ENCODE measurements around the gene SLC24A4. TPM values are rescaled to one million over a fixed set of nuclear protein-coding genes. Genes with fewer than 3 reads are reported as not detected.

SLC24A4 gene
- total RNA-seq, 1 donor, result not detected

DNA sequence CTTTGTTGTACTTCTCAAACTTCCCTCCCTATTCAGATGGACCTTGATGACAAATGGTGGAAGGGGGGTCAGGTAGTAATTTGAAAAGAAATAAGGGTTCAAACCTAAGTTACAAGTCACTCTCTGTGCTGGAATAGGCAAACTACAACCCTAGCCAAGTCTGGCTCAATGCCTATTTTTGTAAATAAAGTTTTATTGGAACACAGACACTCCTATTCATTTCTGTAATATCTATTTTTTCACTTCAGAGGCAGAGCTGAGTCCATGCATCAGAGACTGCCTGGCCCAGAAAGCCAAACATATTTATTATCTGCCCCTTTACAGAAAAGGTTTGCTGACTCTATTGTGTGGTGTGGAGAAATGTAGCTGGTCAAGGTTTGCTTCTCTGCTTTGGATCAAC lies 112.2 kb downstream of the SLC24A4 start:
- H3K4me3 ChIP-seq (ENCODE audit: low read depth, low read length), result no peak overlapping the region
- TF ChIP-seq, protein P1, sequence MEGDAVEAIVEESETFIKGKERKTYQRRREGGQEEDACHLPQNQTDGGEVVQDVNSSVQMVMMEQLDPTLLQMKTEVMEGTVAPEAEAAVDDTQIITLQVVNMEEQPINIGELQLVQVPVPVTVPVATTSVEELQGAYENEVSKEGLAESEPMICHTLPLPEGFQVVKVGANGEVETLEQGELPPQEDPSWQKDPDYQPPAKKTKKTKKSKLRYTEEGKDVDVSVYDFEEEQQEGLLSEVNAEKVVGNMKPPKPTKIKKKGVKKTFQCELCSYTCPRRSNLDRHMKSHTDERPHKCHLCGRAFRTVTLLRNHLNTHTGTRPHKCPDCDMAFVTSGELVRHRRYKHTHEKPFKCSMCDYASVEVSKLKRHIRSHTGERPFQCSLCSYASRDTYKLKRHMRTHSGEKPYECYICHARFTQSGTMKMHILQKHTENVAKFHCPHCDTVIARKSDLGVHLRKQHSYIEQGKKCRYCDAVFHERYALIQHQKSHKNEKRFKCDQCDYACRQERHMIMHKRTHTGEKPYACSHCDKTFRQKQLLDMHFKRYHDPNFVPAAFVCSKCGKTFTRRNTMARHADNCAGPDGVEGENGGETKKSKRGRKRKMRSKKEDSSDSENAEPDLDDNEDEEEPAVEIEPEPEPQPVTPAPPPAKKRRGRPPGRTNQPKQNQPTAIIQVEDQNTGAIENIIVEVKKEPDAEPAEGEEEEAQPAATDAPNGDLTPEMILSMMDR (IDR thresholded peaks at IDR 0.05; ENCODE audit: insufficient read depth, low read length), result no peak
- DNase-seq (ENCODE audit: low read depth), result no peak

- TF ChIP-seq, protein P1 (IDR thresholded peaks at IDR 0.05; ENCODE audit: insufficient read depth, low read length), result no peak
- no peak overlapping the region for H3K4me3 ChIP-seq (ENCODE audit: low read depth, low read length)
- DNase-seq (ENCODE audit: low read depth), result no peak
Measured at GRCh38 chr14:92436115-92436776, 113.3 kb downstream of the SLC24A4 start.

- TF ChIP-seq, protein P1 (IDR thresholded peaks at IDR 0.05; ENCODE audit: insufficient read depth, low read length), result no peak
- no peak for DNase-seq (ENCODE audit: low read depth)
- no peak overlapping the region for H3K4me3 ChIP-seq (ENCODE audit: low read depth, low read length)
Measured at GRCh38 chr14:92437309-92437708, 114.3 kb downstream of the SLC24A4 start.

DNA sequence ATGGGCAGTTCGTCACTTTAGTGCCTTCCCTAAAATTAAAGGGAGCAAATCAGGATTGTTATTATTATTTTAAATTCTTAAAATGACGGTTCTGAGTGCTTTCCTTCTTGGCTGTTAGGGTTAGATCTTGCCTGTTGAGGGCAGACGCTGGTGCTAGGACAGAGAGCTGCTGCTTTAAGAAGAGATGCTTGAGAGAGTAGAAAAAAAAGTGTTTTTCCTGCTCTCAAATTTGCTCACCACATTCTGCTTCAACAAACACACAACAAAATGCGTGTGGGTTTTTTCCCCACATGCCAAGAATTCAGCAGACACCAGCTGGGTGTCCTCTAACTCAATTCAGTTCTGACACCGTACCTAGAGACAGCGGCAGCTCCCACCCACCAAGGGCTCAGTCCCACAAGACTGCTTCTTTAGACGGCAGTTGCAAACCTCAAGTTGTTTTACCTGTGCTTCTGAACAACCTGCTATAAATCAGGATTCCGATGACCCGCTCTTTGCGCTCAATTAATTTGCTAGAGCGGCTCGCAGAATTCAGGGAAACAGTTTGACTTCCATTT lies 114.8 kb downstream of the SLC24A4 start:
- TF ChIP-seq, protein P1 (IDR thresholded peaks at IDR 0.05; ENCODE audit: insufficient read depth, low read length), result no peak
- H3K4me3 ChIP-seq (ENCODE audit: low read depth, low read length), result no peak overlapping the region
- no peak for DNase-seq (ENCODE audit: low read depth)

GRCh38 chr14:92439537-92440344 lies 116.8 kb downstream of the SLC24A4 start:
- TF ChIP-seq, protein P1 (IDR thresholded peaks at IDR 0.05; ENCODE audit: insufficient read depth, low read length), result no peak
- H3K4me3 ChIP-seq (ENCODE audit: low read depth, low read length), result no peak overlapping the region
- no peak for DNase-seq (ENCODE audit: low read depth)

GRCh38 chr14:92440345-92441003 lies 117.5 kb downstream of the SLC24A4 start:
- TF ChIP-seq, protein P1 (IDR thresholded peaks at IDR 0.05; ENCODE audit: insufficient read depth, low read length), result no peak
- DNase-seq (ENCODE audit: low read depth), result no peak
- no peak overlapping the region for H3K4me3 ChIP-seq (ENCODE audit: low read depth, low read length)

All from fibroblast of the aortic adventitia (primary cell).